Loucy (cell line): ENCODE measurements around the gene GPT2.

Experiments used
- H2AFZ ChIP-seq: fragments of 200-600 bp; sonication (generic); 2 replicates; pipeline ENCODE4 v1.6.0; 2016; ENCODE audit warnings: antibody characterized with exemption, mild to moderate bottlenecking, low read length, moderate library complexity
- H3F3A ChIP-seq: fragments of 200-600 bp; 2 replicates; pipeline ENCODE4 v1.6.0; 2016; ENCODE audit warnings: antibody characterized with exemption, low read depth, mild to moderate bottlenecking
- H3K27me3 ChIP-seq: fragments of 200-600 bp; sonication (generic); 2 replicates; pipeline ENCODE4 v1.6.1; 2014; ENCODE audit warnings: low read length, mild to moderate bottlenecking; ENCODE audit not compliant: insufficient read depth, poor library complexity, severe bottlenecking
- H3K36me3 ChIP-seq: fragments of 200-600 bp; sonication (generic); 2 replicates; pipeline ENCODE4 v1.6.1; 2016; ENCODE audit warnings: low read length; ENCODE audit not compliant: insufficient read depth
- H3K4me1 ChIP-seq: fragments of 200-600 bp; sonication (generic); 2 replicates; pipeline ENCODE4 v1.5.1; 2014; ENCODE audit warnings: low read length, mild to moderate bottlenecking; ENCODE audit not compliant: insufficient read depth, poor library complexity, severe bottlenecking
- H3K4me2 ChIP-seq: fragments of 200-600 bp; sonication (generic); 2 replicates; pipeline ENCODE4 v1.6.0; 2014; ENCODE audit warnings: antibody characterized with exemption, low read length, low read depth, mild to moderate bottlenecking; ENCODE audit not compliant: poor library complexity, severe bottlenecking
- H3K4me3 ChIP-seq: fragments of 200-600 bp; sonication (generic); 2 replicates; pipeline ENCODE4 v1.5.1; 2014; ENCODE audit warnings: low read length, mild to moderate bottlenecking, mixed read lengths; ENCODE audit not compliant: poor library complexity, severe bottlenecking
- H3K79me2 ChIP-seq: fragments of 200-600 bp; sonication (generic); 2 replicates; pipeline ENCODE4 v1.6.1; 2014; ENCODE audit warnings: low read length; ENCODE audit not compliant: insufficient read depth
- H3K9ac ChIP-seq: fragments of 200-600 bp; sonication (generic); 2 replicates; pipeline ENCODE4 v1.6.0; 2014; ENCODE audit warnings: mild to moderate bottlenecking, low read depth, low read length, moderate library complexity; ENCODE audit not compliant: poor library complexity, severe bottlenecking
- H3K9me2 ChIP-seq: fragments of 200-600 bp; sonication (generic); replicated peaks from 2 replicates; pipeline ENCODE4 v1.6.1; 2016; ENCODE audit warnings: low read depth, low read length, mixed read lengths
- H3K9me3 ChIP-seq: fragments of 200-600 bp; sonication (generic); 2 replicates; pipeline ENCODE4 v1.6.1; 2014; ENCODE audit warnings: mild to moderate bottlenecking, antibody characterized with exemption, low read length, low read depth; ENCODE audit not compliant: insufficient read depth
- H4K20me1 ChIP-seq: fragments of 200-600 bp; sonication (generic); 2 replicates; pipeline ENCODE4 v1.6.0; 2014; ENCODE audit warnings: antibody characterized with exemption, low read length, mild to moderate bottlenecking; ENCODE audit not compliant: insufficient read depth, poor library complexity, severe bottlenecking
- CTCF ChIP-seq: fragments of 200-600 bp; sonication (generic); conservative IDR thresholded peaks from 2 replicates; pipeline ENCODE4 v1.5.1; 2014; ENCODE audit warnings: mild to moderate bottlenecking, antibody characterized with exemption, low read length
- EZH2phosphoT487 ChIP-seq: fragments of 200-600 bp; IDR thresholded peaks from 2 replicates; pipeline ENCODE4 v1.6.1; 2018; ENCODE audit warnings: antibody characterized with exemption, mild to moderate bottlenecking, moderate library complexity, borderline replicate concordance

The GPT2 gene

DNA sequence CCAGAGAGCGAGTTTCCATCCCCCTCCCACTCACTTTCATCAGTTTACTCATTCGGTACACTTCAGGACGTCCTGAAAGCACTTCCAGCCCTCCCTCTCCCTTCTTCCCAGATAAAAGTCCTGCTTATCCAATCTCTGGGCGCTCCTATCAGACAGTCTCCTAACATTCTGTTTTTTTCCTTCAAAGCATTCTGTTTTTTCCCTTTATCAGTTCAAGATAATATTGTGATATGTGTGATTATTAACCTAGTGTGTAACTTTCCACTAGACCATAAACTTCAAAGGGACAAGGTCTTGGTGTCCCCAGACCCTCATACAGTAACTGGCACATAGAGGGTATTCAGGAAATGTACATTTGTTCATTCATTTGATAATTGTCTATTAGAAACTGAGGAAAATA, 28.8 kb upstream of the GPT2 start:
- H3K4me3 ChIP-seq: no peak overlapping the region
- H3K4me2 ChIP-seq: no peak overlapping the region
- H3K9me3 ChIP-seq: no peaks in the 10 kb centered on the region
- H3K9ac ChIP-seq: no peak overlapping the region
- H4K20me1 ChIP-seq: no peaks in the 10 kb centered on the region
- no peaks in the 10 kb centered on the region for H3K36me3 ChIP-seq
- H2AFZ ChIP-seq: no peak overlapping the region
- H3K79me2 ChIP-seq: no peaks in the 10 kb centered on the region
- TF ChIP-seq EZH2phosphoT487 (no peak), CTCF (no peak)
- no peaks in the 10 kb centered on the region for H3K9me2 ChIP-seq
- no peaks in the 10 kb centered on the region for H3F3A ChIP-seq
- no peaks in the 10 kb centered on the region for H3K4me1 ChIP-seq
- H3K27me3 ChIP-seq: no peaks in the 10 kb centered on the region

GRCh38 chr16:46857368-46857945, 26.7 kb upstream of the GPT2 start:
- no peaks in the 10 kb centered on the region for H3K4me1 ChIP-seq
- H3K9me2 ChIP-seq: no peaks in the 10 kb centered on the region
- H3K36me3 ChIP-seq: no peaks in the 10 kb centered on the region
- H4K20me1 ChIP-seq: no peaks in the 10 kb centered on the region
- peak; percentile 45 for TF ChIP-seq CTCF
- no peak for TF ChIP-seq EZH2phosphoT487
- no peak overlapping the region for H3K4me2 ChIP-seq
- H3K4me3 ChIP-seq: no peak overlapping the region
- no peak overlapping the region for H2AFZ ChIP-seq
- H3F3A ChIP-seq: no peaks in the 10 kb centered on the region
- H3K9me3 ChIP-seq: no peaks in the 10 kb centered on the region
- no peak overlapping the region for H3K9ac ChIP-seq
- no peaks in the 10 kb centered on the region for H3K27me3 ChIP-seq
- H3K79me2 ChIP-seq: no peaks in the 10 kb centered on the region

- H3K4me1 ChIP-seq: no peaks in the 10 kb centered on the region
- H3K9me2 ChIP-seq: no peaks in the 10 kb centered on the region
- no peak overlapping the region for H3K4me2 ChIP-seq
- no peaks in the 10 kb centered on the region for H3K27me3 ChIP-seq
- H3K36me3 ChIP-seq: no peaks in the 10 kb centered on the region
- no peak overlapping the region for H3K9ac ChIP-seq
- no peaks in the 10 kb centered on the region for H3F3A ChIP-seq
- H3K9me3 ChIP-seq: no peaks in the 10 kb centered on the region
- no peak overlapping the region for H3K4me3 ChIP-seq
- no peaks in the 10 kb centered on the region for H4K20me1 ChIP-seq
- H3K79me2 ChIP-seq: no peaks in the 10 kb centered on the region
- TF ChIP-seq CTCF (no peak), EZH2phosphoT487 (no peak)
- H2AFZ ChIP-seq: no peak overlapping the region
Measured at GRCh38 chr16:46858151-46858550, 26.0 kb upstream of the GPT2 start.
